Raji (cell line): ENCODE measurements around the gene KIAA0232.

Experiments
- POLR2A ChIP-seq: IDR thresholded peaks from 2 replicates; pipeline ENCODE4 v1.6.1; 2011; ENCODE audit warnings: low read depth, low read length, control low read depth; ENCODE audit not compliant: insufficient read depth

The KIAA0232 gene

GRCh38 chr4:6779667-6780565, 2.6 kb upstream of the KIAA0232 start:
- TF ChIP-seq POLR2A = no peak

DNA sequence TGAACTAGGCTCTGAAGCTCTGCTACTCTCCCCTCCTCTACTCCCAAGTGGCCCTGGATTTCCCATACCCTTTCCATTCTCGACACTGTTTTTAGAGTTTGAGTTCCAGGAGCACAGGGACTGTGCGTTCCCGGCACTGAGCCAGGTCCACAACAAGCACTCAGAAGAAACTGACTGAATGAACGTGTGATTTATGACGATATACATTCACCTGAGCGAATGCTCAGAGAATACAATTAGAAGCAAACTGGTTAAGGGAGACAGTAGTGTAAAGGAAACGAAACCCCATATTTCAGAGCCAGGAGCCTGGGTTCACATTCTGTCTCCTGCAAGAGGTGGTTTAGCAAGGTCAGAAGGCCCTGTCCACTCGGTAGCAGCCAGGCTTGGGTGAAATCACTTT, 1.4 kb upstream of the KIAA0232 start:
- TF ChIP-seq POLR2A = no peak; the same call in 1 of the 2 replicates

- no peak; the same call in 1 of the 2 replicates for TF ChIP-seq POLR2A
These were observed 966 bp upstream of the KIAA0232 start for GRCh38 chr4:6781561-6781960.

GRCh38 chr4:6782846-6783110, 251 bp downstream of the KIAA0232 start:
- no peak for TF ChIP-seq POLR2A

DNA sequence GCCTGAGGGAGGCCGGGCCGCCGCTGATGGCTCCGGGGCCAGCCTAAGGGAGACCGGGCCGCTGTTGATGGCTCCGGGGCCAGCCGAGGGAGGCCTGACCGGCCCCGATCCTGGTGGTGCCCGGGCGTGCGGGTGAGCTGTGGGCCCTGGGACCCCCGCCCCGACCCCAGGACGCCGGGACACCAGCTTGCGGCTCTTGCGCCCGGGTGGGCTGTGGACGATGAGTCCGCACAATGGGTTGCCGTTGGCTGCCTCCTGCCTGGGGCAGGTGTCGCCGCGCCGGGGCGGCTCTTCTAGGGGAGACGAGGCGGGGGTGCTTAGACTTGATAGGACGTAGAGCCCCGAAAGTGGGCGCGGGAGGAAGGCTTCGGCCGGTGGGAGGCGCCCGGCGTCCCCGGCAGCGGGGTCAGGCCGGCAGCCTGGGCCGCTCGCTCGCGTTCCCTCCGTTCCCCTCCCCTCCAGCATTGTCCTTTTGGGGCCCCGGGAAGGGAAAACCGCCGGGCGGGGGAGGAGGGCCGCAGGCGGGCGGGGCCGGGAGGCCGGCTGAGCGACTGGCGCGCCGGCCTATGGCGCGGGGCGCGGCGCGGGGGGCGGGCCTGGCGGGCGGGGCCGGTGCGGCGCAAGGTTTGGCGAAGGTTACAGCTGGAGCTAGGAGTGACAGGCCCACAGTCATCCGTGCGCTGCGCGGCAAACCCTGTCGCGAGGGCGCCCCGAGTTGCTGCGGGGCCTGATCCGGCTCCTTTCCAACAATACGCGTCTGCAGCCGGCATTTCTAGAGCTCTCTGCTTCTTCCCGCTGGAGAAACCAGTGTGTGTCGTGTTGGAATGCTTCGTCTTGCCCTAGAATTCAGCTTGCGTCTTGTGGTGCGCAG, 819 bp downstream of the KIAA0232 start:
- peak; percentile 60 for TF ChIP-seq POLR2A

- no peak for TF ChIP-seq POLR2A
These were observed 3.0 kb downstream of the KIAA0232 start for GRCh38 chr4:6785572-6785925.

GRCh38 chr4:6788123-6788522, 5.6 kb downstream of the KIAA0232 start:
- TF ChIP-seq POLR2A = no peak

GRCh38 chr4:6794189-6794588, 11.7 kb downstream of the KIAA0232 start:
- TF ChIP-seq POLR2A = no peak

DNA sequence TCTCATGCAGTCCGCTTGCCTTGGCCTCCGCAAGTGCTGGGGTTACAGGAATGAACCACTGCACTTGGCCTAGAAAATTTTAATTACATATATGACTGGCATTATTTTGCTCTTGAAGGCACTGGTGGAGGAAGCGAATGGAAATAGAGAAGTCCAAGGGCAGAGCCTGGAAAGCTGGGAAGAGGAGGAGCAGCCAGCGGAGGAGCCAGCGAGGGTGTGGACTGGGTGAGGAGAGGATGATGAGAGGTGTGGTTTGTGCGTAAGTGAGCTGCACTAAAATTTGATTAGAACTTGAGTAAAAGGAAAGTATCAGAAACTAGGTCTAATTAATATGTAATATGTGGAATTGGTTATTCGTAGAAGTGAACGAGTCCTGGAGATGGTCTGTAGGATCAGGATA, 13.3 kb downstream of the KIAA0232 start:
- TF ChIP-seq POLR2A = no peak

DNA sequence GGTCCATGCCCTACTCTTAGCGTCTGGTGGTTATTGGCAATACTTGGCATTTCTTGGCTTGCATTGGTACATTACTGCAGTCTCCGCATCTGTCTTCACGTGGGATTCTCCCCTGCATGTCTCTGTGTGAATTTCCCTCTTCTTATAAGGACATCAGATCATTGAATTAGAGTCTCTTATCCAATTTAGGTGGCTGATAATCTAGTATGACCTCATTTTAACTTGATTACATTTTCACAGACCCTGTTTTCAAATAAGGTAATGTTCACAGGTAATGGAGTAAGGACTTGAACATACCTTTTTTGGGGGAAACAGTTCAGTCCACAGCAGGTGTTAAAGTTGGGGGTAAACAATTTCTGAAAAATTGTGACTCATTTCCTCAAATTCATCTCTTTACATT, 16.6 kb downstream of the KIAA0232 start:
- no peak for TF ChIP-seq POLR2A

DNA sequence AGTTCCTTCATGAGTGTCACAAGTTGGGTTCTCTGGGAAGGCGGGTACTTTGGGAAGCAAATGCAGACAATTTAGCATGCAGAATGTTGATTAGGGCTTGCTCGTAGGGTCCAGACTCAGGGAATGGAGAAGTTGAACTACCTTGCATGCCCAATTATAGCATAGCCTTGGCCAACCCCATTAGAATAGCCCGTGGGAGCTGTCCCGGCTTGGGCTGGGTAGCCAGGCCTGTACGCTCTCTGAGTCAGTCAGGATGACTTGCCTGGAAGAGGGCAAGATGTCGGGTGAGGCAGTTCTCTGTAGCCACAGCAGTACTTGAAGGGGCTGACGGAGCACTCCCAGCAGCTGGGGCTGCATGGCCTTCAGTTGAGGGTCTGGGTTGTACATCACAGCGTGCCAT, 19.5 kb downstream of the KIAA0232 start:
- no peak for TF ChIP-seq POLR2A

DNA sequence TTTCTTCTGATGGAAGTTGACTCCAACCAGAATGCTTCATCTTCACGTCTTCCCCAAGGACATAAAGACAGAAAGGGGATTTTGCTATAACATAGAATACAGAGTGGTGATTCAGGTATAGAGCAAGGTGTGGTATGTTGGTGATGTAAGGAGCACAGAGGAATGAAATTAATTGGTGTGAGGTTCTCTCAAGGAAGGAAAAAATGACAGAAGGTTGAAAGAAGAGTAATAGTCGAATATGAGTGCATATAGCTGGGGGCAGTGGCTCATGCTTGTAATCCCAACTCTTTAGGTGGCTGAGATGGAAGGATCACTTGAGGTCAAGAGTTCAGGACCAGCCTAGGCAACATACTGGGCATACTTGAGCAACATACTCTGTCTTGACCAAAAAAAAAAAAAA, 20.1 kb downstream of the KIAA0232 start:
- no peak for TF ChIP-seq POLR2A

GRCh38 chr4:6803246-6803645, 20.7 kb downstream of the KIAA0232 start:
- no peak for TF ChIP-seq POLR2A

DNA sequence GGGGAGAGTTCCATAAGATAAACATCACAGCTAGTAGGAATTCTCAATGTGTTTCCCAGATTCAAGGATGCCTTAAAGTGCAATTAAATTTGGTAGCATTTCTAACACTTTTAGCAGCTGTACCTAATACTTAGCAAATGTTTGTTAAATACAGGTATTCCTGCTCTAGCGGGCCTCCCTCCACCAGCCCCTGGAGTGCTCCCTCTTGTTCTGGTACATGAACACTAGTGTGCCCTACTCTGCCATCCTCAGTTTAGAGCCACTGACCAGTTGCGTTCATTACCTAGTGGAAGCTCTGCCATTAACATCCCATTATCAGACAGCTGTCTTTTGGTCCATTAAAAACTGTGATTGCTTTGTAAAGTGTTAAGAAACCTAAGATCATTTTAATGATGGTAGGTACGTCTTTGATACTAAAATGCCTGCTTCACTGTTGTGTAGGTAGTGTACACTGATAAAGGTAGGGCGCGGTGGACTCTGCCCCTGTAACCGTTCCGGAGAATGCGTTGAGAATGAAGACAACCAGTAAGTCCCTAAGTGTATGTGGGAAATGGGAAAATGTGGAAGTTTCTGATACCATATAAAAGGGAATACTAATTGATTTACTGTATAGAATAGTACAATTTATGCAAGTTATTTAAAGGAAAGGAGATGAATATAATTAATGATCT, 21.7 kb downstream of the KIAA0232 start:
- no peak for TF ChIP-seq POLR2A

- TF ChIP-seq POLR2A = no peak
These were observed 24.5 kb downstream of the KIAA0232 start for GRCh38 chr4:6806924-6807626.
